ENCODE data around the gene FAM234A.

The FAM234A gene

DNA sequence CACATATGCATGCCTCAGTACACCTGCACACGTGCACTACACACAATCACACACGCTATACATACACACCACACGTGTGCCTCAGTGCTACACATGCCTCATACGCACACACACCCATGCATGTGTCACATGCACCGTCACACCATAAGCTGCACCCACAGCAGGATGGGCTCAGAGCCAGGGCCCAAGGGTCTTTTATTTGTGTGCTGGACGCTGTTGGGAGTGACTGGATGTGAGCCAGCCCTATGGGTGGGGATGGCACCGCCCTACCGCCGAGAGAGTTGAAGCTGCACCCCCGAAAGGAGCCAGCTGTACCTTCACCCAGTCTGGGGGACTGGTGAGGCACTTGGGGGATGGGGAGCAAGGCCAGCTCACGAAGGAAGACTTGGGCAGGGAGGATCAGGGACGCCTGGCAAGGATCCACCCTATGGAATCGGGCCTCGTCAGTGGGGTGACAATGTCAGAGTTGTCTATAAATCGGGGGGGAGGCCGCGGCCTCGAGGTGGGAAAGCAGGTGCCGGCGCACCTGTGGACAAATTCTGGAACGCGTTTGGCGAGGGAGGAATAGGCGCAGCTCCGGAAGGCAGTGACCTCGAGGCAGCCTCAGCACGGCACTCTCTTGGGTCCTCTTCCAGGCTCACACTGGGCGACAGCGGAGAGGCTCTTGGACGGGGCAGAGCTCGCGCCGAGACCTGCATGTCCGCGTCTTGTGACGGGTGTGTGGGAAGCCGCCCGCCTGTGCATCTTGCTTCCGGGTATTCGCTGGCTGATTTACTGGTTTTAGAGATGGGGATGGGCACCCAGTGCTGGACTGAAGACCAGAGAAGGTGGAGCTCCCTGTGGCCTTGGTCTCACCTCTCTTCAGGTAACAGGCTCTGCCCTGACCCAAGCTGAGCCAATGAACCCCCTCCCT is 33.8 kb downstream of the FAM234A start:
- no peak overlapping the region for H3K27ac ChIP-seq (ENCODE audit: low read depth, low read length, poor library complexity, severe bottlenecking)
- no peaks in the 10 kb centered on the region; the same call in none of the 2 replicates for H3K36me3 ChIP-seq (ENCODE audit: insufficient read depth, low read length)
- H3K9me3 ChIP-seq (ENCODE audit: low read length): no peaks in the 10 kb centered on the region
- no peaks in the 10 kb centered on the region for H4K20me1 ChIP-seq (ENCODE audit: insufficient read depth, low read length)
- H3F3A ChIP-seq (ENCODE audit: insufficient read depth, low read length): no peaks in the 10 kb centered on the region
- H3K27me3 ChIP-seq (ENCODE audit: insufficient read depth, low read length): peaks cover 9% of the 10 kb centered on the region; the same call in 1 of the 2 replicates
- H3K4me1 ChIP-seq (ENCODE audit: insufficient read depth, low read length, severe bottlenecking): peaks cover 2% of the 10 kb centered on the region
- no peak overlapping the region for H2AFZ ChIP-seq (ENCODE audit: low read length)
- H3K79me2 ChIP-seq (ENCODE audit: insufficient read depth, low read length): no peaks in the 10 kb centered on the region
- no peak overlapping the region for H3K9ac ChIP-seq (ENCODE audit: low read length)
- no peaks in the 10 kb centered on the region for H3K9me2 ChIP-seq (ENCODE audit: low read depth, low read length)
- no peak overlapping the region for H3K4me2 ChIP-seq (ENCODE audit: low read length)
- TF ChIP-seq, protein P1, sequence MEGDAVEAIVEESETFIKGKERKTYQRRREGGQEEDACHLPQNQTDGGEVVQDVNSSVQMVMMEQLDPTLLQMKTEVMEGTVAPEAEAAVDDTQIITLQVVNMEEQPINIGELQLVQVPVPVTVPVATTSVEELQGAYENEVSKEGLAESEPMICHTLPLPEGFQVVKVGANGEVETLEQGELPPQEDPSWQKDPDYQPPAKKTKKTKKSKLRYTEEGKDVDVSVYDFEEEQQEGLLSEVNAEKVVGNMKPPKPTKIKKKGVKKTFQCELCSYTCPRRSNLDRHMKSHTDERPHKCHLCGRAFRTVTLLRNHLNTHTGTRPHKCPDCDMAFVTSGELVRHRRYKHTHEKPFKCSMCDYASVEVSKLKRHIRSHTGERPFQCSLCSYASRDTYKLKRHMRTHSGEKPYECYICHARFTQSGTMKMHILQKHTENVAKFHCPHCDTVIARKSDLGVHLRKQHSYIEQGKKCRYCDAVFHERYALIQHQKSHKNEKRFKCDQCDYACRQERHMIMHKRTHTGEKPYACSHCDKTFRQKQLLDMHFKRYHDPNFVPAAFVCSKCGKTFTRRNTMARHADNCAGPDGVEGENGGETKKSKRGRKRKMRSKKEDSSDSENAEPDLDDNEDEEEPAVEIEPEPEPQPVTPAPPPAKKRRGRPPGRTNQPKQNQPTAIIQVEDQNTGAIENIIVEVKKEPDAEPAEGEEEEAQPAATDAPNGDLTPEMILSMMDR (IDR thresholded peaks at IDR 0.05; ENCODE audit: low read length): no peak
- TF ChIP-seq EZH2 (IDR thresholded peaks at IDR 0.05; ENCODE audit: borderline replicate concordance, low read length): no peak
- no peak overlapping the region for H3K4me3 ChIP-seq (ENCODE audit: low read depth, low read length, poor library complexity, severe bottlenecking)

DNA sequence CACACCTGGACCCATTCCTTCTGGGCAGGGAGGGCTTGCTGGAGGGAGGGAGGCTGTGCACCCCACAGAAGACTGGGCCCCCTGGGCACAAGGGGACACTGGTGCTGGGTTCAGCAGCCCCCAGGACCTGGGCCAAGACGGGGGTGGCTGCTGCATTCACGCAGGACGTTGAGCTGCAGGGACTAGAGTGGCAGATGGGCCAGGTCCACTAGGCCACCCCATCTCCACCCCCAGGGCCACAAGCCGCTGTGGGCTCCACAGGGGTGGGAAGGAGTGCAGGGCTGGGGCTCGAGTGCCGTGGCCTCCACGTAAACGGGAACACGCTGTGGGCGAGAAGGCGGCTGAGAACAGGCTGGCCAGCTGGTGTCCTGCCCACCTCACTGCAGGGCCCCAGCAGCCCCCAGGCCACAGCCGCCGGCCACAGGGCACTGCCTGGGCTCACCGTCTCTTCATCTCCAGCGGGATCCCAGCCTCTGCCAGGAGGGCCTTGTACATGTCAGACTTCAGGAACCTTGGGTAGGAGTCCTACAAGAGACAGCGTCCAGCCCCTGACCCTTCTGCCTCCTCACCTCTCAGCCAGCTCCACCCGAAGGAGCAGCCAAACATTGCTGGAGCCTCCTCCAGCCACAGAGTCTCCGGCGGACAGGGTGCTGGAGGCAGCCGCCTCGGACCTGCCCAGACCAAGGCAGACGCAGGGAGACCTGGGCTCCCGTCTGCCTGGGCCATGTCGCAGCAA is 34.6 kb downstream of the FAM234A start:
- no peak for TF ChIP-seq EZH2 (IDR thresholded peaks at IDR 0.05; ENCODE audit: borderline replicate concordance, low read length)
- TF ChIP-seq, protein P1 (IDR thresholded peaks at IDR 0.05; ENCODE audit: low read length): no peak
- Histone ChIP-seq H2AFZ (ENCODE audit: low read length) (no peak overlapping the region), H3K27me3 (ENCODE audit: insufficient read depth, low read length) (peaks cover 9% of the 10 kb centered on the region; the same call in 1 of the 2 replicates), H3K79me2 (ENCODE audit: insufficient read depth, low read length) (no peaks in the 10 kb centered on the region), H3K4me2 (ENCODE audit: low read length) (no peak overlapping the region), H3K9me3 (ENCODE audit: low read length) (no peaks in the 10 kb centered on the region), H3K4me1 (ENCODE audit: insufficient read depth, low read length, severe bottlenecking) (peaks cover 3% of the 10 kb centered on the region), H4K20me1 (ENCODE audit: insufficient read depth, low read length) (no peaks in the 10 kb centered on the region), H3K36me3 (ENCODE audit: insufficient read depth, low read length) (no peaks in the 10 kb centered on the region; the same call in 1 of the 2 replicates), H3K27ac (ENCODE audit: low read depth, low read length, poor library complexity, severe bottlenecking) (no peak overlapping the region), H3K4me3 (ENCODE audit: low read depth, low read length, poor library complexity, severe bottlenecking) (no peak overlapping the region), H3F3A (ENCODE audit: insufficient read depth, low read length) (no peaks in the 10 kb centered on the region), H3K9me2 (ENCODE audit: low read depth, low read length) (no peaks in the 10 kb centered on the region), H3K9ac (ENCODE audit: low read length) (no peak overlapping the region)

DNA sequence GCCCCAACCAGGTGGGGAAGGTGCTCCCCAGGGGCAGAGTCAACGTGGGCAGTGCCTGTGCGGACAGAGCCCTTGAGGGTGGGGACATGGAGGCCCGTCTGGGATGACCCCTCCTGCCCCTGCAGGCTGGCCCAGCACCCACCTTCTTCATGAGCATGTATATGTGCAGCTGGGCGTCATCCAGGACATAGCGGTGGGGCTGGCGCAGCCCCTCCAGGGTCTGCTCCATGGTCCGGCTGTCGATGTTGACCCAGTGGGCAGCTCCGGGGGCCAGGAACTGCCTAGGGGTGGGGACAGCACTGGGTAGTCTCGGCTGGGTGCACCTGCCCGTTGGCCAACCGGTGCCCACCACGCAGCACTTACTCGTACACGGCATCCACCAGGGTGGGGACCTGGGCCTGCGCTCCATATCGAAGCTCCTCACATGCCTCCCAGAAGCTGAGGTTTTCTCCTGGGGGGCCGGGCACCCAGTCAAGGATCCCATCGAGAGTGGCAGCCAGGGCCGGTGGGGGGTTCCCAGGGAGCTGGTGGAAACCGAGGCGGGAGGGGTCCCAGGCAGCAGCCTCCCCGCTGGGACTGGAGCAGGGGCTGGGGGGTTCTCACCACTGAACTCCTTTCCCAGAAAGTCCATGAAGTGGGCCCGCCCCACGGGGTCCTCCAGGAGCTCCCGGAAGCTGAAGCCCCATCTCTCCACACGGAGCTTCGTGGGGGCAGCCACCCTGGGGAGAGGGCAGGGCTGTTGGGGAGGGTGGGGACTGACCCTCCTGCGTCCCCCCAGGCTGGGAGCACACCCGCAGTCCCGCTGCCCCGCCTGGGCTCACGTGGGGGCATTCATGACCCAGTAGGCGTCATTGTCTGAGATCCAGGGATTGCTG is 36.0 kb downstream of the FAM234A start:
- Histone ChIP-seq H3K9ac (ENCODE audit: low read length) (no peak overlapping the region), H3K4me3 (ENCODE audit: low read depth, low read length, poor library complexity, severe bottlenecking) (no peak overlapping the region), H3K79me2 (ENCODE audit: insufficient read depth, low read length) (no peaks in the 10 kb centered on the region), H3K36me3 (ENCODE audit: insufficient read depth, low read length) (no peaks in the 10 kb centered on the region), H2AFZ (ENCODE audit: low read length) (no peak overlapping the region), H3K9me2 (ENCODE audit: low read depth, low read length) (no peaks in the 10 kb centered on the region), H3K27ac (ENCODE audit: low read depth, low read length, poor library complexity, severe bottlenecking) (no peak overlapping the region), H3K4me1 (ENCODE audit: insufficient read depth, low read length, severe bottlenecking) (peaks cover 9% of the 10 kb centered on the region), H4K20me1 (ENCODE audit: insufficient read depth, low read length) (no peaks in the 10 kb centered on the region), H3K9me3 (ENCODE audit: low read length) (no peaks in the 10 kb centered on the region), H3F3A (ENCODE audit: insufficient read depth, low read length) (no peaks in the 10 kb centered on the region), H3K4me2 (ENCODE audit: low read length) (no peak overlapping the region), H3K27me3 (ENCODE audit: insufficient read depth, low read length) (peaks cover 9% of the 10 kb centered on the region; the same call in 1 of the 2 replicates)
- no peak for TF ChIP-seq EZH2 (IDR thresholded peaks at IDR 0.05; ENCODE audit: borderline replicate concordance, low read length)
- TF ChIP-seq, protein P1 (IDR thresholded peaks at IDR 0.05; ENCODE audit: low read length): no peak

Data from OCI-LY1 (cell line).